Transverse colon (tissue), 4 donors: Measurements from ENCODE around the gene OR10A3.
A peak's percentile ranks its signal among the peaks of the same experiment; 100 is the strongest.

Source experiments
- POLR2A ChIP-seq: fragments of 450-650 bp; IDR thresholded peaks from one replicate; pipeline ENCODE4 v1.6.1; 2016; ENCODE audit warnings: antibody characterized with exemption, mild to moderate bottlenecking, moderate library complexity
- POLR2AphosphoS5 ChIP-seq, 3 donors: sonication (generic); formaldehyde crosslinking; IDR thresholded peaks; one replicate each; pipeline ENCODE4 v1.6.1; 2016; ENCODE audit warnings: antibody characterized with exemption in 3 of 3
- TF ChIP-seq, protein P1 (sequence below), 5 experiments: fragments of 200-600 bp in 3 of 5; fragments of 450-650 bp in 2 of 5; sonication (generic) in 3 of 5; IDR thresholded peaks; 1 replicate in 2 of 5; 2 replicates in 3 of 5; pipeline ENCODE4 v1.5.1; 2016 to 2017; ENCODE audit warnings: antibody characterized with exemption in 5 of 5, inconsistent platforms in 3 of 5, mild to moderate bottlenecking in 2 of 5, moderate library complexity in 1 of 5

DNA sequence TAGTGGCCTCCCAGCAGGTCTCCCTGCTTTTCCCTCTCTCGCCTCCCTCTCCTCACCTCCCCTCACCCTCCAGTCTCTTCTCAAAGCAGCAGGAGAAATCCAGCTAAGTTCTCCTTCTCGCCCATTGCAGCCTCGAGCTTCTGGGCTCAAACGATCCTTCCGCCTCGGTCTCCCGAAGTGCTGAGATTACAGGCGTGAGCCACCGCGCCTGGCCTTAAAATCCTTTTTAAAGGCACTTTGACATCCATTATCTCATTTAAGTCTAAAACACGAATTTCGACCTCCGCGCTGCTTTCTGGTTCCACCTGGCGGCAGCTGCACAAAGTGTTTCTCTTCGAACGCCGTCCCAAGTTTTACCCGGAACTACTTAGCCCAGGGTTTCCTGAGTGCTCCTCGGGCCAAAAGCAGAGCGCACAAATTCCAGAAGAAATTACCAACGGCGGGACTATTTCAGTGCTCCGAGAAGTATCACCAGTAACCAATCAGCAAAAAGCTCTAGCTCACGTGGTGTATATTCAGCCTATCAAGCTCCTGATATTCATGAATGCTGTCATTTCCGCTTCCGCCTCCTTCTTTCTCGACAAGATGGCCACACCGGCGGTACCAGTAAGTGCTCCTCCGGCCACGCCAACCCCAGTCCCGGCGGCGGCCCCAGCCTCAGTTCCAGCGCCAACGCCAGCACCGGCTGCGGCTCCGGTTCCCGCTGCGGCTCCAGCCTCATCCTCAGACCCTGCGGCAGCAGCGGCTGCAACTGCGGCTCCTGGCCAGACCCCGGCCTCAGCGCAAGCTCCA, 45.5 kb upstream of the OR10A3 start, which contains the start of gene EIF3F:
- TF ChIP-seq, protein P1, sequence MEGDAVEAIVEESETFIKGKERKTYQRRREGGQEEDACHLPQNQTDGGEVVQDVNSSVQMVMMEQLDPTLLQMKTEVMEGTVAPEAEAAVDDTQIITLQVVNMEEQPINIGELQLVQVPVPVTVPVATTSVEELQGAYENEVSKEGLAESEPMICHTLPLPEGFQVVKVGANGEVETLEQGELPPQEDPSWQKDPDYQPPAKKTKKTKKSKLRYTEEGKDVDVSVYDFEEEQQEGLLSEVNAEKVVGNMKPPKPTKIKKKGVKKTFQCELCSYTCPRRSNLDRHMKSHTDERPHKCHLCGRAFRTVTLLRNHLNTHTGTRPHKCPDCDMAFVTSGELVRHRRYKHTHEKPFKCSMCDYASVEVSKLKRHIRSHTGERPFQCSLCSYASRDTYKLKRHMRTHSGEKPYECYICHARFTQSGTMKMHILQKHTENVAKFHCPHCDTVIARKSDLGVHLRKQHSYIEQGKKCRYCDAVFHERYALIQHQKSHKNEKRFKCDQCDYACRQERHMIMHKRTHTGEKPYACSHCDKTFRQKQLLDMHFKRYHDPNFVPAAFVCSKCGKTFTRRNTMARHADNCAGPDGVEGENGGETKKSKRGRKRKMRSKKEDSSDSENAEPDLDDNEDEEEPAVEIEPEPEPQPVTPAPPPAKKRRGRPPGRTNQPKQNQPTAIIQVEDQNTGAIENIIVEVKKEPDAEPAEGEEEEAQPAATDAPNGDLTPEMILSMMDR (IDR thresholded peaks at IDR 0.05): peak; percentile 83 to 96 (median 87)
- TF ChIP-seq POLR2A (peak; percentile 45), POLR2AphosphoS5 (IDR thresholded peaks at IDR 0.05) (peak; percentile 33 to 52 (median 46))
